HL-60 (cell line): Measurements from ENCODE around the gene SLC12A2.

Experiments used
- POLR2AphosphoS5 ChIP-seq: IDR thresholded peaks from 2 replicates; pipeline ENCODE4 v1.6.1; 2012; ENCODE audit warnings: low read depth
- TF ChIP-seq, protein P1 (sequence below): IDR thresholded peaks from one replicate; pipeline ENCODE4 v1.5.1; 2011; ENCODE audit warnings: low read length, control low read depth, inconsistent platforms; ENCODE audit not compliant: insufficient read depth

DNA sequence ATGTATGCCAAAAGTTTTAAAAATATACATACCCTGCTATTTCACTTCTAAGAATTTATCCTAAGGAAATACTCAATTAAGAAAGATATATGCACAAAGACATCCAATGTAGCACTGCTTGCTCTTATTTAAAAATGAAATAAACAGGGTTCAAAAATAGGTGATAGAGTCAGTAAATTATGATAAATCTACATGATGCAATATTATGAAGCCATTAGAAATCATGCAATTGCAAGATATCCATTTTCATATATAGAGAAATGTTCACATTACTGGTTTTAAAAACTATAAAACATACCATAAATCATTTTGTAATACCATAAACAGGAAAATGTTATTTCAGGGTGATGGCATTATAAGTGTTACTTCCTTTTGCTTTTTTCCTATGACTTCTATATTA is 8.6 kb upstream of the SLC12A2 start:
- TF ChIP-seq, protein P1, sequence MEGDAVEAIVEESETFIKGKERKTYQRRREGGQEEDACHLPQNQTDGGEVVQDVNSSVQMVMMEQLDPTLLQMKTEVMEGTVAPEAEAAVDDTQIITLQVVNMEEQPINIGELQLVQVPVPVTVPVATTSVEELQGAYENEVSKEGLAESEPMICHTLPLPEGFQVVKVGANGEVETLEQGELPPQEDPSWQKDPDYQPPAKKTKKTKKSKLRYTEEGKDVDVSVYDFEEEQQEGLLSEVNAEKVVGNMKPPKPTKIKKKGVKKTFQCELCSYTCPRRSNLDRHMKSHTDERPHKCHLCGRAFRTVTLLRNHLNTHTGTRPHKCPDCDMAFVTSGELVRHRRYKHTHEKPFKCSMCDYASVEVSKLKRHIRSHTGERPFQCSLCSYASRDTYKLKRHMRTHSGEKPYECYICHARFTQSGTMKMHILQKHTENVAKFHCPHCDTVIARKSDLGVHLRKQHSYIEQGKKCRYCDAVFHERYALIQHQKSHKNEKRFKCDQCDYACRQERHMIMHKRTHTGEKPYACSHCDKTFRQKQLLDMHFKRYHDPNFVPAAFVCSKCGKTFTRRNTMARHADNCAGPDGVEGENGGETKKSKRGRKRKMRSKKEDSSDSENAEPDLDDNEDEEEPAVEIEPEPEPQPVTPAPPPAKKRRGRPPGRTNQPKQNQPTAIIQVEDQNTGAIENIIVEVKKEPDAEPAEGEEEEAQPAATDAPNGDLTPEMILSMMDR: no peak
- TF ChIP-seq POLR2AphosphoS5: no peak
